Renal pelvis (tissue), 4 donors: Measurements from ENCODE around the gene SOX8. TPM values are rescaled to one million over a fixed set of nuclear protein-coding genes. Genes with fewer than 3 reads are reported as not detected.
"Not testable (repeated sequence)": the region's sequence is repeated elsewhere in the genome, so short reads cannot be mapped to it uniquely, and the experiment has no call there.

Experiments used
- DNase-seq: peaks from one replicate; pipeline ENCODE4 v3.0.0-alpha.2; 2013
- polyA plus RNA-seq, 3 donors: library from polyadenylated mRNA; unstranded; fragments of 120-200 nt; gene quantifications; one replicate each; pipeline ENCODE4 v1.2.1, GENCODE V29; 2013; ENCODE audit not compliant: insufficient read length in 3 of 3

The SOX8 gene
- polyA plus RNA-seq, 3 donors: 3.3 to 5.1 (median 3.5) TPM

DNA sequence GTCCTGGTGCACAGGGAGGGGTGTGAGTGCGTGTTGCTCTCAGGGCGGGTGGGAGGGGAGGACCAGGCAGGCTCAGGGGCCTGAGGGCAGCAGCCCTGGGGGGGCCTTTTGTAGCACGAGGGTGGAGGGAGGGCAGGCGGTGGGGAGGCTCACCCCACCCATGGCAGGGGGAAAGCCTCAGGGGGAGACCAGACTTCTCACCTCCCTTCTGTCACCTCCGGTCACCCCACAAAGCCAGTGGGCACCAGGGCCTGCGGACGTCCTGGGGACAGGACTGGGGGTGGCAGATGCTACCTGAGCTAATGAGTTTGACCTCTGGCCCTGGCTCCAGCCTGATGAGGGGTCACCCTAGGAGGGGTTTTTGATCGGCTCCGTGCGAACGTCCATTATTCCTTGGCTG lies 39.0 kb downstream of the SOX8 start:
- DNase-seq: no peak

DNA sequence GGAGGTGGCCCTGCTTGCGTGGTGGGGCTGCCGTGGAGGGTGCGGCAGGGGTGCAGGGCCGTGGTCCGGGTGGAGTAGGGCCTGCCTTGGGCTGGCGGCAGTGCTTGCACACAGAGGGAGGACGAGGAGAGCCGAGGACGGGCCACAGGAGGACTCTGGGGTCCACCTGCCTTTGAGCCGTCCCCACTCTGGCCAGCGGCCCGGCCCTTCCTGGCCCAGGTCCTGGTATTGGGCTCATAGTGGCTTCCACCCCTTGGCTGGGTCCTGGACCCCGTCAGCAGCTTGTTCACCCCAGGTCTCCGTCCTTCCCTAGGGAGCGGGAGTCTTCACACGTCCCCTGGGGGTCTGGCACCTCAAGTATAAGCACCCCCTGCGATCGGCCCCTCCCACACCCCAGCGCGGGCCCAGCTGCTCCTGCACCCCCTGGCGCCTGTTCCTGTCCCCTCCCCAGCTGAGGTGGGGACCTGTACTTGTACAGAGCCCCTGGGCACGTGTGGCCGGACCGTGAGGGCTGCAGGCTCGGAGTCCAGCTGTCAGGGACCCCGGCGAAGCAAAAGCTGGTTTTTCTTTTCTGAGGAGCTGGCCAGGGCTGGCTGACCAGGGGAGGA lies 40.1 kb downstream of the SOX8 start:
- no peak for DNase-seq

DNA sequence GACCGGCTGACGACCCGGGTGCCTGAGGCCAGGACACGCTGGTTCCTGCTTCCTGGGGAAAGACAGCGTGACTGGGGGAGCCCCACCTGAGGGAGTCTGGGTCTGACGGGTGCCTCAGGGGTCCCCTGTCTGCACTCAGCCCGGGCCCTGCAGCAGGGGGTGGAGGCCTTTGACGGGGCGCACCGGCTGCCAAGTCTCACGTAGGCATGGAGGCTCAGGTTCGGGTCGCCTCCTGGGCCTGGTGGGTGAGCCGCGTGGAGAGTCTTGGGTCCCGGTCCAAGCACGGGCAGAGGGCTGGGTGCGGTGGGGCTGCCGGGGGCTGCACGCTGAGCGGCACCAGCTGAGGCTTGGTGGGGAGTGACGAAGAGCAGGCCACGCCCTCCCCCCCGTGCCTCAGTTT lies 40.9 kb downstream of the SOX8 start:
- no peak for DNase-seq

DNA sequence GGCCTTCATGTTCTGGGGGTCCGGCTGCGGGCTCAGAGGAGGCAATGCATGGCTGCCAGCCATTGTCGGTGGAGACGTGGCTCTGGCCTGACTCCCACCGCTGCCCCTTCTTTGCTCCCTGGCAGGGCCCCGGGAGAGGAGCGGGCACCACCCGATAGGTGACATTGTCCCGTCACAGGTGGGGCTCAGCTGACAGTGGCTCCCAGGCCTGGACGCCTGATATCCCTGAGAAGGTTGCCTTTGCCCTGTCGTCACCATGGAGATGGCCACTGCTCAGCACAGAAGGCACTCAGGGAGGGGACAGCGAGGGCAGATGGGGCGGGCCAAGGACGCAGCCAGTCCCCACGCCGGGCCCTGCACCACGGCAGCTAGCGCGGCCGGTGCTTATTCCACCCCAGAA lies 42.6 kb downstream of the SOX8 start:
- no peak for DNase-seq

DNA sequence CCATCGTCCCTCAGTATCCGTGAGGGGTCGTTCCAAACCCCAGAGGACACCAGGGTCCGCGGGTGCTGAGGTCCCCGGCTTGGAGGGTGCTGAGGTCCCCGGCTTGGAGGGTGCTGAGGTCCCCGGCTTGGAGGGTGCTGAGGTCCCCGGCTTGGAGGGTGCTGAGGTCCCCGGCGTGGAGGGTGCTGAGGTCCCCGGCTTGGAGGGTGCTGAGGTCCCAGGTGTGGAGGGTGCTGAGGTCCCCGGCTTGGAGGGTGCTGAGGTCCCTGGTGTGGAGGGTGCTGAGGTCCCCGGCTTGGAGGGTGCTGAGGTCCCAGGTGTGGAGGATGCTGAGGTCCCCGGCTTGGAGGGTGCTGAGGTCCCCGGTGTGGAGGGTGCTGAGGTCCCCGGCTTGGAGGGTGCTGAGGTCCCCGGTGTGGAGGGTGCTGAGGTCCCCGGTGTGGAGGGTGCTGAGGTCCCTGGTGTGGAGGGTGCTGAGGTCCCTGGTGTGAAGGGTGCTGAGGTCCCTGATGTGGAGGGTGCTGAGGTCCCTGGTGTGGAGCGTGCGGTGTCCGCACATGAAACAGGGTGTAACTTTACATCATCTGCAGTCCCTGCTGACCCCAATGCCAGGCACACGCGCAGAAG lies 43.7 kb downstream of the SOX8 start:
- not testable (repeated sequence) for DNase-seq

DNA sequence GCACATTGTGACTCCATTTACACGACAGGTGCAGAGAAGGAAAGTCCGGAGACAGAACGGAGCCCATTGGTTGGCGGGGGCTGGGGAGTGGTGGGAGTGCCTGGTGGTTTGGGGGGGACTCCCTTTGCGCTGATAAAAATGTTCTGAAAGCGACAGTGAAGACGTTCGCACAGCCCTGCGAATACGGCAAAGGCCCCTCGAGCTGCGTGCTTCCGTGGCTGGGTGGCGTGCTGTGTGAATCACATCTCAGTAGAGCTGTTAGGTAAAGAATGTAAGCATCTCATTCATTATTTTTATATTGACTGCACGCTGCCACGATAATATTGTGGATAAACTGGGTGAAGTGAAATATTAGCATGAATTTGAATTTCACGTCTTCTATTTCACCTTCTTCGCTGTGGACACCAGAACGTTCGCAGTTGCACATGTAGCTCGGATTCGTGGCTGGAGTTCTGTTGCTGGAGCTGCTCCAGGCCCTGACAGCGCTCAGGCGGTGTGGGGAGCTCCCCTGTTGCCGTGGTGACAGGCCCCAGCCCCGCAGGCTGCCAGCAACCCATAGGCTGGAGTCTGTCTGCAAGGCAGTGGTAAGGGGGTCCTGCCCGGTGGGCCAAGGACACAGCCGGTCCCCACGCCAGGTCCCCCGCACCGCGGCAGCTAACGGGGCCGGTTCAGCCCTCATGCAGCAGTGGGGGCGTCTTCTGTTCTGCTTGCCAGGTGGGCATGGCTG lies 44.6 kb downstream of the SOX8 start:
- no peak for DNase-seq

DNA sequence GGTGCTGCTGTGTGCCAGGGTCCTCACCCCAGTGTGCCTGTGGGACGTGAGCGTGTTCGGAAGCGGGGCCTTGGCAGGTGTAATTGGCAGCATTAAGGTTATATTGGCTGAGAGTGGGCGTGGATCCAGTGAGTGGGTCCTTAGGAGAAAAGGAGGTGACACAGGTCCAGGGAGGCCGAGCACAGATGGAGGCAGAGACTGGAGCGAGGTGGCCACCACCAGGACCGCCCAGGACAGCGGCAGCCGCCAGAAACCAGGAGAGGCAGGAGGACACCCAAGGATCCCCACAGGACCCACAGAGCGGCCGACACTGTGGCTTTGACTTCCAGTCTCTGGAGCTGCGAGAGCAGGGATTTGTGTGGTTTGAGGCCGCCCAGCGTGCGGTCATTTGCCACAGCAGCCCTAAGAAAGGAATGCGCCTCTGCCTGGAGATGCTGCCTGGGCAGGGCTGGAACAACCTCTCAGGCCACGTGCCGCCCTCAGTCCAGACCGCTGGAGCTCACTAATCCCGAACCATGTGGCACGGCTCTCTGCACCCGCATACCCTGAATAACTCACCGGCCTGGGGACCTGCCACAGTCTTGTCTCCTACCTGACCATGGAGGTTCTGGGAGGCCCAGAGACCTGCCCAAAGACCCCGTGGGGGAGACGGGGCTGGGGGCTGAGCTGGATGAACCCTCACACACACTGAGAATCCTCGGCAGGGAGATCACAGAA lies 45.4 kb downstream of the SOX8 start:
- DNase-seq: no peak

DNA sequence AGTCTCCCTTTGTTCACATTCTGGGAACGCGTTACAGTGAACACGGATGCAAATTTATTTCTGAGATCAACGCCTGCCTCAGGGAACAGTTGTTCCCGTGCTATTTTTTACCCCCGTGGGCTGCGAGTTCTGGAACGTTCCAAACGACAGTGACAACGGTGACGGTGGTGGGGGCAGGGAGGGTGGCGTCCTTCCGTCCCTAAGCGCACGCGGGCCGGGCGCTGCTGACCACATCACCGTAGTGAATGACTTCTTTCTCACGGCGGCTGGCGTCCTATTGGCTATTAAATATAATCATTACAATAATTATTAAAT lies 45.9 kb downstream of the SOX8 start:
- no peak for DNase-seq

DNA sequence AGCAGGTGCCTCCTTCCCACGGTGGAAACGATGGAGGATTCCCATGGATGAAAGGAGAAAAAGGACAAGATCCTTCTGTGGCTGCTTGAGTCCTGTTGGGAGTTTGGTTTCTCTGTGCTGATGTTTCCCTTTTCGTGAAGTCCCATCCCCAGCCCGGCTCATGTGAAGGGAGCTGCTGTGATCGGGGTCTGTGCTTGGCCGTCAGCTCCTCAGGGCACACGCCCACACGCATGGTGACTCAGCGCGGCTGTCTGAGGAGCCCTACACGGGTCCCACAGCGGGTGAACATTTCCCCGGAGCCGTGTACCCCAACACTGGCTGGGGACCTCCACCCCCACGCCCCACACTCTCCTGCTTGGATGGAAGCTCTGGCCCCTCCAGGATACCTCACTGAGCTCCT lies 46.5 kb downstream of the SOX8 start:
- DNase-seq: no peak

DNA sequence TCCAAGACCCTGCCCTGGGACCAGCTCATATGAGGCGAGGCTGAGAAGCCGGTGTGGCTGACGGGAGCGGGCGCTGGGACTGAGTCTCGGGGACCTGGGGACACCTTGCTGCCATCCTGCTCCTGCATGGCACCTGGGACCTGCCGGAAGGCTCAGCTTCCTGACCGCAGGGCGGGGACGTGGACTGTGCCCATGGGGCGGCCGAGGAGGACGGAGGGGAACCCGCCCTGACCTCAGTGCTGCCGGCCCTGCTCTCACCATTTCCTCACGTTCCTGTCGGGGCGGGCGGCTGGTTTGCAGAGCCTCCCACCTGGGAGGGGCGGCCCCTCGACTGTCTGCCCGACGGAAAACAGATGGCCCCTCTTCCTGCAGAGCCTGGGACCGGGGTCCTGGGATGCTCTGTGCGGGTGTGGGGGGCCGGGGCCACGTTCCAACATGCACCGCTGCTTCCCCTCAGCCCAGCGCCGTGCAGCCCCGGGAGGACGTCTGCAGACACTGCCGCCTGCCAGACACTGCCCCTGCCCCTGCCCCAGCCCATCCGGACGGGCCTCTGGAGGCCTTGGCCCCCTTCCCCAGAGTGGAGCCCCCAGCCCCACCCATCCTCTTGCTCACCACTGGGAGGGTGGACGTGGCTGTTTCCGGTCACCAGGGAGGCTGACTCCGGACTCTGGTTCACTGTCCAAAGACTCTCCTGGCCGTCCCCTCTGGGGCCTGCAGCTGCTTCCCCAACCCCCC lies 47.1 kb downstream of the SOX8 start:
- no peak for DNase-seq

DNA sequence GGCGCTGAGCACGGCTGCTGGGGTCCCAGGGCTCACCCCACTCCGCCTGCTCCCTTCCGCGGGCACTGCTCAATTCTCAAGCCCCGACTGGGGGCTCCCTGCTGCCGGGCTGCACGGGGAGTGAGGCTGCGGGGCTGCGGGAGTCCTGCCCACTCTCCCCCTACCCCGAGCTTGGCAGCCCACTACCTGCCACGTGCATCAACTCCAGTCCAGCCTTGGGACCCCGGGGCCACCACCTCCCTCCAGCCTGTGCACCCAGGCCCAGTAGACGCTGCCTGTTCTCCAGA lies 47.6 kb downstream of the SOX8 start:
- DNase-seq: no peak

DNA sequence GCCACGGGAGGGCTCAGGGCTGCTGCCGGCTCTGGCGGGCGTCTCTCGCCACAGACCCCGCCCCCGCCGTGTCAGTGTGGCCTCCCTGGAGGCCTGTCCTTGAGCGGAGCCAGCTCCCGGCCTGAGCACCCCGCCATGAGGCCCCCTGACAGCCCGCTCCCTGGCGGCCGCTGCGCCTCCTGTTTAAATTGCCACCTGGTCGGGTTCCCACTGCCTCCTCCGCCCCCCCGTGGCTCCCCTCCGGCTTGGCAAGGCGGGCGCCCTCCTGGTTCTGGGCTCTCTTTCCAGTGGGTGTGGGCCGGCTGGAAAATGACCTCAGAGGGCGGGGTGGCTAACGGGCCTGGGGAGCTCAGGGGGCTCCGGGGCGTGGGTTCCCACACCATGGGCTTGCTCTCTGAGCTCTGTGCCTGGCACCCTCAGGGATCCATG lies 48.9 kb downstream of the SOX8 start:
- no peak for DNase-seq

DNA sequence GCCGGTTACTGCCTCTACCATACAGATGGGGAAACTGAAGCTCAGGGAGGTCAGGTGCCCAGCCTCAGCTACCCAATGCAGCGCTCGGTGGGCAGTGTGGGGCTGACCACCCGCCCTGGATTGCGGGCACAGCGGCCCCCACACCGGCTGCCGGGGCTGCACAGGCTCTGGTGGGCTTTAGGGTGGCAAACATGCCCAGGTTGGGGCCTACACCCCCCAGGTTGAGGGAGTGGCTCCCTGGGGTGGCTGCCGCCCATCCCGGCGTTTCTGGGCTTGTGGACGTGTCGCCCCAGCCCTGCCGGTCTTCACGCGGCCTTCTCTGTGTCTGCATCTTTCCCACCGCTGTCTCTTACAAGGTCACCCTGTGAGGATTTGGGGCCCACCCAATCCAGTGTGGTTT lies 50.1 kb downstream of the SOX8 start:
- no peak for DNase-seq

DNA sequence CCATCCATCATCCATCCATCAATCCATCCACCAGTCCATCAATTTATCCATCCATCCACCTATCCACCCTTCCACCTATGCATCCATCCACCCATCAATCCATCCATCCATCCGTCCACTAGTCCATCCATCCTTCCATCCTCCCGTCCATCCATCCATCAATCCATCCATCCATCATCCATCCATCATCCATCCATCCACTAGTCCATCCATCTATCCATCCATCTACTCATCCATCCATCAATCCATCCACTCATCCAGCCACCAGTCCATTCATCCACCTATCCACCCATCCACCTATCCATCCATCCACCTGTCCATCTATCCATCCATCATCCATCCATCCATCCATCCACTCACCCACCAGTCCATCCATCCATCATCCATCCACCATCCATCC lies 51.0 kb downstream of the SOX8 start:
- no peak for DNase-seq

DNA sequence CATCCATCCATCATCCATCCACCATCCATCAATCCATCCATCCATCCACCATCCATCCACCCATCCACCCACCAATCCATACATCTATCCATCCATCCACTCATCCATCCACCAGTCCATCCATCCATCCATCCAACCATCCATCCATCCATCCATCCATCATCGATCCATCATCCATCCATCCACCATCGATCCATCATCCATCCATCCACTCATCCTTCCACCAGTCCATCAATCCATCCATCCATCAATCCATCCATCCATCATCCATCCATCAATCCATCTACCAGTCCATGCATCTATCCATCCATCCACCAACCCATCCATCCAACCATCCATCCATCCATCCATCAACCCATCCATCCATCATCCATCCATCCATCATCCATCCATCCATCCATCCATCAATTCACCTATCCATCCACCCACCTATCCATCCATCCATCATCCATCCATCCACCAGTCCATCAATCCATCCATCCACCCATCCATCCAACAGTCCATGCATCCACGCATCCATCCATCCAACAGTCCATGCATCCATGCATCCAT lies 51.6 kb downstream of the SOX8 start:
- no peak for DNase-seq

DNA sequence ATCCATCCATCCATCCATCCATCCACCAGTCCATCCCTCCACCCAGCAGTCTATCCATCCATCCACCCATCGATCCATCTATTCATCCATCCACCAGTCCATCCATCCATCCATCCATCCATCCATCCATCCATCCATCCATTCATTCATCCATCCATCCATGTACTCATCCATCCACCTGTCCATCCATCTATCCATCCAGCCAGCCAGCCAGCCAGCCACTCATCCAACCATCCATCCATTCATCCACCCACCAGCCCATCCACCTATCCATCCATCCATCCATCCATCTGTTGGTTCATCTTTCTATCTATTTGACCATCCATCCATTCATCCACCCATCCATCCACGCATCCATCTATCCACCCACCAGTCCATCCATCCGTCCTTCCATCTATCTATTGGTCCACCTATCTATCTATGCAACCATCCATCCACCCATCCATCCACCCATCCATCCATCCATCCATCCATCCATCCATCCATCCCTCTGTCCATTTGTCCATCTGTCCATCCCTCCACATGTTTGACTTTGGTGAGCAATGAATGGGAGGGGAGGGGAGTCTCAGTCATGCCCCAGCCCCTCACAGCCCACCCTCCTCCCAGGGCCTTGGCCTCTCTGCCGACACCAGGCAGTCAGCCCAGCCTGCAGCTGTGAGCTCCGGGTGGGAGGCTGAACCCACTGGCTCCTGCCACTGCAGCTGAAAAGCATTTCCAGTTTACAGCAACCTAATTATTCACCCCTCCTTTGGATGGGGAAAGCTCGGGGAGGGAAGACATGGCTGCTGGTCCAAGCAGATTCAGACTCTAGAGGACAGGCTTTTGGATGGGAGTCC lies 52.9 kb downstream of the SOX8 start:
- DNase-seq: no peak

DNA sequence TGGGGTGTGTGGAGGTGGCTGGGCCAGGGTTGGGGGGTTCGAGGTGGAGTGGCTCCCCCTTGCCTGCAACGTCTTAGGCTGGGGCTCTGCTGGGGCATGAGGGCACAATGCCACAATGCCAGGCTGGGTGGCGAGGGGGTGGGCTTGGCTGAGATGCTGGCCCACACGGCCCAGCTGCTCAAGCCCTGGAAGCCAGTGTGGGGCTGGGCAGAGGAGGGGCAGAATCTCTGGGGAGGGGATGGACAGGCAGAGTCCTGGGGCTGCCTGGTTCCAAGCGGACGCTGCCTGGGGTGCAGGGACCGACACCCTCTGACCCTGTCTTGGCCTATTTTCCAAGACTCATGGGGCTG lies 53.5 kb downstream of the SOX8 start:
- no peak for DNase-seq

DNA sequence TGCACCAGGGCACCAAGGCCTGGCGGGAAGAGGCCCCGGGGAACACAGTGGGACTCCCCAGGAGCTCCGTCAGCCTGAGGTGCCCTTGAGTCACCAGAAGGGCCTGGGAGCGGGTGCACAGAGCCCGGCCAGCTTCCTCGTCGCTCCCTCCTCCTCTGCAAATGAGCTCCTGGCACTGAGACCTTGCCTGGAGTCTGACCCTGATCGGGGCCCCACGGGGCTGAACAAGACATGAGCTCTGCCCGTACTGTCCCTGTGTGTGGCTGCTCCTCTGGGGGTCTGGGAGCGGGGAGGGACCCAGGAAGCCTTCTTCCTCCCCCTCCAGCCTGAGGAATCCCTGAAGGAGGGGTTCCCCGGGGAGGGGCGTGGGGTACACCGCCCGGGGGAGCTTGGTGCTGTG lies 54.6 kb downstream of the SOX8 start:
- DNase-seq: no peak
